Epithelial cell of proximal tubule (primary cell): Measurements from ENCODE around the gene MYL11. TPM values are rescaled to one million over a fixed set of nuclear protein-coding genes. Genes with fewer than 3 reads are reported as not detected.

ENCODE experiments used
- DNase-seq: peaks from one replicate; pipeline ENCODE4 v3.0.0-alpha.2; 2011; ENCODE audit warnings: low read depth
- H3K4me3 ChIP-seq: 2 replicates; pipeline ENCODE4 v1.5.1; 2011; ENCODE audit warnings: low read depth, mild to moderate bottlenecking, low read length
- CTCF ChIP-seq: conservative IDR thresholded peaks from 2 replicates; pipeline ENCODE4 v1.5.1; 2012; ENCODE audit warnings: low read depth, mild to moderate bottlenecking, low read length
- total RNA-seq: library from RNA; depleted of rRNA; stranded (reverse); fragments of >200 nt; gene quantifications from 2 replicates; pipeline ENCODE4 v1.2.3, GENCODE V29; 2015

MYL11 gene
- total RNA-seq, 1 donor from 2014 or later: not detected

DNA sequence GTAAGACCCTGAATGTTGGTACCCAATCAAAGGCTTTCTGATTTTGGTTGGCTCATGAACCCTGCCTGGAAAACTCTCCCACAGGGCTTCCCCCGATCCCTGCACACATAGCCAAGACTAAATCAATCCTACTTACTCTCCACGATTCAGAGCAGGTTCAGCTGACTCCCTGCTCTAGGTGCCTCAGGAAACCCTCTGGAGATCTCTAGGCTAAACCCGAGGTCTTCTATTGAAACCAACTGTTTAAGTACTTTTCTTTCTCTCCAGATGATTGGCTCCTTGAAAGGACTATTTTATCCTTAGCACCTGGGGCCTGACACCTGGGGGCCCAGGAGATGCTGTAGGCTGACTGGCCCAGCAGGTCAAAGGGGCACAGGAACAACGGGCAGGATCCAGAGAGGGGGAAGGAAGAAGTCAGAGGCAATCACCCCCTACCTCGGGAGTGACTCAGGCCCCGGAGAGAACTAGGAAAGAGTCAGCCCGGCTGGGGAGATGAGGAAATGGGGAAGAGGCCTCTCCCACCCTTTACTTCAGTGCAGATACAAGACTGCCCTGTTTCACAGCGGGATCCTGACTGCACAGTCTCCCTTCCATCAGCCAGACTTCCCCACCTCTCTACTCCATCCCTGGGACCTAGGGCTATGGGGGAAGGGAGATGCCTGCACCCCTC lies 6.3 kb upstream of the MYL11 start:
- no peak for TF ChIP-seq CTCF
- H3K4me3 ChIP-seq: peak overlapping the region; percentile 87
- DNase-seq: no peak

DNA sequence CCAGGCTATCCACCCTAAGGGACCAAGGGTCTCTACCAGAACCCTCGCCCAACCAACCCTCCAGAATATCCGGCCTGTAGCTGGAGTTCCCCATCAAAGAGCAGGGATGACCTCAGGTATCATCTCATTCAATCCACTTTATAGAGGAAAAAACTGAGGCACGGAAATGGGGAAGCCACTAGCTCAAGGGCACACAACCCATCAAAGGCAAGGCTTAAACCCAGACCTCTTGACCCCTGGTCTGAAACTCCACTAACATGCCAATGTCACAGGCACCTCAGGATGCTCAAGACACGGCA lies 5.9 kb upstream of the MYL11 start:
- peak overlapping the region; percentile 87 for H3K4me3 ChIP-seq
- no peak for TF ChIP-seq CTCF
- no peak for DNase-seq

DNA sequence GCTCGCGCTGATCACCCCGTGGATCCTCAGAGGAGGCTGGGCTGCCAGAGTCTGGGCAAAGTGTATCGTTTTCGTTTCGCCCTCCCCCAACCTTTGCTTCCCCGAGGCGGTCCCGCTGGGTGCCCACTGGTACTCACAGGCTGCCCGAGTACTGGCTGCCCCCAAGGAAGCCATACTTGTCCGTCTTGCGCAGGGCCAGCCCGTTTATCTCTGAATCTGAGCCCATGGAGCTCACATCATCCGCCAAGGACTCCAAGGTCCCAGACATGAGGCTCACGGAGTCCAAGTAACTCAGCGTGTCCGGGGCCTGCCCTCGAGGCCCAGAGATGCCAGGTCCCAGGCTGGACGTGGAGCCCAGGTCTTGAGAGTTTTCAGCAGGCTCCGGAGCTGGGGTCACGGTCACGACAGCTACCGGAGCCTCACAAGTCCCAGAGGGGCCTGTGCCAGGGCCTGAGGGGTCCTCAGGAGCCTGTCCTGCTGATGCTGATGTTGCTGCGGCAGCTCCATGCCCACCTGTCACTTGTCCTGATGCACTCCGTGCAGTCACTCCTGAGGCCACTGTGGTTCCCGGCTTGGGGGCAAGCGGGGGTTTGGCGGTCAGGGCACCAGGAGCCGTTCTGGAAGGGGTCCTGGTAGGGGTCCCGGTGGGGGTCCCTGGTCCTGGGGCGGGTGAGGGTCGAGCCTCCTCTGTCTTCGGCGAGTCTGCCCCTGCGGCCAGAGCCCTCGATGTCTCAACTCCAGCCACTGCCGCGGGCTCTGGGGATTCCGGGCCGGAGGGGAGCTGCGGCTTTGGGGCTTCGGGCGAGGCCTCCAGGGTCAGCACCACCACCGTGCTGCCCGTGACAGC lies 5.3 kb upstream of the MYL11 start:
- peak overlapping the region; percentile 87 for H3K4me3 ChIP-seq
- no peak for DNase-seq
- TF ChIP-seq CTCF: no peak

- TF ChIP-seq CTCF: no peak
- DNase-seq: no peak
- H3K4me3 ChIP-seq: peak overlapping the region; percentile 87
Measured at GRCh38 chr16:30369938-30370455, 4.6 kb upstream of the MYL11 start.

DNA sequence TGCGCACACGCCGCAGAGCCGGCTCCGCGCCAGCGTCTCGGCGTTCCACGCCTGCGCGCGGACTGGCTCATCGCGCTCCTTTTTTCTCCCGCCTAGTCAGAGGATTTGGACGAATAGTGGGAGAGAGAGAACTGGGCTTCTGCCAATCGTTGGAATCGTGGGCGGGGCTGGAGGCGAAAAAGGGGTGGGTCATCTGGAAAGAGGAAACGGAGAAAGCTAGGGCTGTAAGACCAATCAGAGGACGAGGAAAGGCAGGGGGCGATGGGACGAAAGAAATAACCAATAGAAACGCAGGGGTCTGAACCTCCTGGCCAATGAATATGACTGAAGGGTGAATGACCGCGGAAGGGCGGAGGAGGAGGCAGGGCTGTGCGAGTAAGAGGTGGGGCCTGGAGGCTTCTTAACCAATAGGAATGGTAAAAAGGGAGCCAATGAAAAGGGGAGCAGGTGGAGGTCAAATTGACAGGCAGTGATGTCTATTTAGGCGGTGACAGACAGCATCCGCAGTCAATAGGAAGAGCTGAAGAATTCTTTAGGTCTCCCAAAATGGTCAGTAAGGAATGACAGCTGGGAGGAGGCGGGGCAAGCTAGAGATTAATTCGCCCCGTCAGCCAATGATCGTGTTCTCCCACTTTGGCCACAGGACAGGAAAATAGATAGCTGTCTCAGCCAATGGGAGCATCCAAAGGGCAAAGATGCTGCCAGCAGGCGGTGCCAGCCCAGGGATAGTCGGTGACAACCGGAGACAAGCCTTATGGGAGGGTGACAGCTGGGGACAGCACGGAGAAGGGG lies 4.0 kb upstream of the MYL11 start, which contains the start of gene TBC1D10B:
Gene TBC1D10B (minus strand): TSS at position 39 of the 792 bp plus-strand sequence. CDS start 311 bp downstream, outside the sequence.
- TF ChIP-seq CTCF: peak; percentile 33
- DNase-seq: peak; percentile 100
- peak within 1 kb of the TSS; percentile 87 for H3K4me3 ChIP-seq

GRCh38 chr16:30371248-30371816 lies 3.3 kb upstream of the MYL11 start:
- no peak for TF ChIP-seq CTCF
- DNase-seq: no peak
- peak overlapping the region; percentile 61 for H3K4me3 ChIP-seq
